Measurements from ENCODE around the gene COL5A1.

COL5A1 gene

GRCh38 chr9:134607971-134608370, 33.6 kb upstream of the COL5A1 start:
- DNase-seq, result no peak

GRCh38 chr9:134611046-134611445, 30.6 kb upstream of the COL5A1 start:
- no peak for DNase-seq

GRCh38 chr9:134612309-134612708, 29.3 kb upstream of the COL5A1 start:
- DNase-seq, result no peak

- DNase-seq, result no peak
These were observed 28.9 kb upstream of the COL5A1 start for GRCh38 chr9:134612715-134613114.

GRCh38 chr9:134614256-134614655, 27.3 kb upstream of the COL5A1 start:
- no peak for DNase-seq

- no peak for DNase-seq
These were observed 25.3 kb upstream of the COL5A1 start for GRCh38 chr9:134616341-134616740.

- DNase-seq, result no peak
These were observed 24.4 kb upstream of the COL5A1 start for GRCh38 chr9:134617246-134617645.

GRCh38 chr9:134617836-134618162, 23.8 kb upstream of the COL5A1 start:
- no peak for DNase-seq

GRCh38 chr9:134618163-134618832, 23.3 kb upstream of the COL5A1 start:
- no peak for DNase-seq

GRCh38 chr9:134618833-134619447, 22.7 kb upstream of the COL5A1 start:
- no peak for DNase-seq

- no peak for DNase-seq
These were observed 22.1 kb upstream of the COL5A1 start for GRCh38 chr9:134619448-134619982.

GRCh38 chr9:134619983-134620661, 21.5 kb upstream of the COL5A1 start:
- DNase-seq, result no peak

- no peak for DNase-seq
These were observed 20.6 kb upstream of the COL5A1 start for GRCh38 chr9:134620751-134621557.

GRCh38 chr9:134621558-134622110, 20.0 kb upstream of the COL5A1 start:
- no peak for DNase-seq

GRCh38 chr9:134622896-134623257, 18.7 kb upstream of the COL5A1 start:
- no peak for DNase-seq

- DNase-seq, result no peak
These were observed 18.1 kb upstream of the COL5A1 start for GRCh38 chr9:134623258-134624066.

- DNase-seq, result no peak
These were observed 17.4 kb upstream of the COL5A1 start for GRCh38 chr9:134624137-134624591.

GRCh38 chr9:134624621-134625181, 16.9 kb upstream of the COL5A1 start:
- DNase-seq, result no peak

- DNase-seq, result no peak
These were observed 16.1 kb upstream of the COL5A1 start for GRCh38 chr9:134625361-134626068.

GRCh38 chr9:134626069-134626423, 15.6 kb upstream of the COL5A1 start:
- DNase-seq, result no peak
